Stimulated activated naive CD8-positive, alpha-beta T cell treated with anti-CD3 and anti-CD28 coated beads, Interleukin-15, Interleukin-2, amounts not matched to agents 100 U/mL and 50 U/mL, for 24 hours (primary cell): ENCODE measurements around the gene PNPLA8.

Experiments
- ATAC-seq: fragments of 150-1000 bp; cut with Tn5 transposase; one replicate; pipeline ENCODE4 v1.10.0; 2021
- DNase-seq: peaks from one replicate; pipeline ENCODE4 v3.0.0; 2021

PNPLA8 gene

GRCh38 chr7:108442039-108442568 is 83.8 kb downstream of the PNPLA8 start:
- peak; percentile 100 for ATAC-seq

GRCh38 chr7:108441392-108441955 is 84.5 kb downstream of the PNPLA8 start:
- DNase-seq (no peak), ATAC-seq (no peak)

More at GRCh38 chr7:108442039-108442568, 83.8 kb downstream of the PNPLA8 start:
- peak; percentile 48 for DNase-seq

GRCh38 chr7:108440613-108441012 is 85.3 kb downstream of the PNPLA8 start:
- no peak for ATAC-seq

GRCh38 chr7:108436906-108437305 is 89.0 kb downstream of the PNPLA8 start:
- DNase-seq (no peak), ATAC-seq (no peak)

More at GRCh38 chr7:108440613-108441012, 85.3 kb downstream of the PNPLA8 start:
- DNase-seq, result no peak

- ATAC-seq, result no peak
- DNase-seq, result no peak
Observed at GRCh38 chr7:108434010-108434409, 91.9 kb downstream of the PNPLA8 start.

- no peak for DNase-seq
- ATAC-seq, result no peak
Observed at GRCh38 chr7:108431099-108431498, 94.8 kb downstream of the PNPLA8 start.

- DNase-seq (no peak), ATAC-seq (no peak)
Observed at GRCh38 chr7:108430664-108431063, 95.3 kb downstream of the PNPLA8 start.

GRCh38 chr7:108427766-108428165 is 98.2 kb downstream of the PNPLA8 start:
- ATAC-seq (no peak), DNase-seq (no peak)

GRCh38 chr7:108425714-108426275 is 100.1 kb downstream of the PNPLA8 start:
- peak; percentile 31 for ATAC-seq

GRCh38 chr7:108424013-108424412 is 101.9 kb downstream of the PNPLA8 start:
- ATAC-seq, result no peak
- DNase-seq, result no peak

More at GRCh38 chr7:108425714-108426275, 100.1 kb downstream of the PNPLA8 start:
- DNase-seq, result no peak

GRCh38 chr7:108423089-108423989 is 102.6 kb downstream of the PNPLA8 start:
- no peak for DNase-seq
- peak; percentile 44 for ATAC-seq

- DNase-seq, result no peak
- no peak for ATAC-seq
Observed at GRCh38 chr7:108421720-108422331, 104.1 kb downstream of the PNPLA8 start.
